ENCODE measurements around the gene KRTAP5-6. TPM values are rescaled to one million over a fixed set of nuclear protein-coding genes. Genes with fewer than 3 reads are reported as not detected.

The KRTAP5-6 gene
- total and polyA plus RNA-seq, 4 experiments from 2014 or later = not detected

DNA sequence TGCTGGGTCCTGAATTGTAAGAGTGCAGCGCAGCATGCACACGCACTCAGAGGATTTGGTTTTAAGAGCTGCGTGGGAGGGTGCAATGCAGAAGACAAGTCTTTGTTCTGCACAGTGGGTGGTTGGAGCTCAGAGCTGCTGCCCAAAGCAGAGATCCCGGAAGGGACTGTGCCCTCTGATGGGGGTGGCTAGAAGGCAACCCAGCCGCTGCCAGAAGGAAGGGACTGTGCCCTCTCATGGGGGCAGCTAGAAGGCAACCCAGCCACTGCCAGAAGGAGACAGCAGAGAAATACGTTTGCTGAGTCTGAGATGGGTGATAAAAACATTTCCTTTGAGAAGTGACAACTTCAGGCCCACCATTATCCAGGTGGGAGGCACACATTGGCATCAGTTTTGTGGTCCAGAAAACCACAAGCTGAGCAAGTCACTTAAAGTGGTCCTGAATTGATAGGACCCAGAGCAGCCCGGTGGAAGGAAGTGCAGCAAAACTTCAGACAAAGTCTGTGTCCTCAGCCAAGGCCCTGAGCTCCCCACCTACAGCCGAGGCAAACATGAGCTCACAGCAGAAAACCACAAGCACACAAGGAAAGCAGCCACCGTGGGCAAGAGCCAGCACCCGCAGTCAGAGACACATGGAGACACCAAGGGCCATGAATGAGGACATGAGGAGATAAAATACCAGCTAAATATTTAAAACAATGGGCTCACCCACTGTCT is 4.3 kb downstream of the KRTAP5-6 start:
- H3K36me3 Mint-ChIP-seq = peaks cover 0 to 4% of the 10 kb centered on the region in 2 donors
- peaks cover 0 to 14% (median 10%) of the 10 kb centered on the region in 4 donors for H3K4me1 Mint-ChIP-seq
- no peaks in the 10 kb centered on the region for H3K36me3 ChIP-seq (ENCODE audit: insufficient read depth, low read length)
- ChIA-PET POLR2A (ENCODE audit: partially characterized antibody) (no interaction called here), CTCF (ENCODE audit: partially characterized antibody) (interaction anchor here (1.1 to 5.2 kb wide), 5 partner anchors 9 to 299 kb away, joined by 3 to 32 read pairs (median 6); partner anchors contain the start of gene SYT8)
- H3K9me3 Mint-ChIP-seq = peaks cover 3 to 11% (median 10%) of the 10 kb centered on the region in 8 donors
- H3K4me1 ChIP-seq (ENCODE audit: insufficient read depth, low read length) = no peaks in the 10 kb centered on the region
- DNase-seq = no peak
- peaks cover 2 to 18% of the 10 kb centered on the region in 2 donors for H3K27me3 Mint-ChIP-seq
- H3K27me3 ChIP-seq (ENCODE audit: insufficient read depth, low read length) = no peaks in the 10 kb centered on the region
- H3K4me3 ChIP-seq (ENCODE audit: low read length in 2 of 2) = no peak overlapping the region
- no peak overlapping the region for H3K27ac ChIP-seq (ENCODE audit: low read depth, low read length)
- H3K9me3 ChIP-seq (ENCODE audit: control insufficient read depth in 1 of 2, low read length in 2 of 2) = no peaks in the 10 kb centered on the region
- H3K4me3 Mint-ChIP-seq = peak overlapping the region in 1 of 8 donors; percentile 31
- H3K27ac Mint-ChIP-seq = peak overlapping the region in 3 of 7 donors; percentile 7 to 69 (median 16)
- intact Hi-C loops (cut with micrococcal nuclease) = no loop called here

DNA sequence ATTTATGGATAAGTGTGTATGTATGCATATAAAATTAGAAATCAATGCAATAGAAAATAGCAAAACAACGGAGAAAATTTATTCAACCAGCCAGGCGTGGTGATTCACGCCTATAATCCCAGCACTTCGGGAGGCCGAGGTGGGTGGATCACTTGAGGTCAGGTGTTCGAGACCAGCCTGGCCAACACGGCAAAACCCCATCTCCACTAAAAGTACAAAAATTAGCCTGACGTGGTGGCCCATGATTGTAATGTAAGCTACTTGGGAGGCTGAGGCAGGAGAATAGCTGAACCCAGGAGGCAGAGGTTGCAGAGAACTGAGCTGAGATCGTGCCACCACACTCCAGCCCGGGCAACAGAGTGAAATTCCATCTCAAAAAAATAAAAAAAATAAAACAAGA is 5.5 kb downstream of the KRTAP5-6 start:
- Mint-ChIP-seq H3K4me1 (peaks cover 0 to 14% (median 10%) of the 10 kb centered on the region in 4 donors), H3K36me3 (peaks cover 0 to 4% of the 10 kb centered on the region in 2 donors), H3K9me3 (peaks cover 3 to 11% (median 10%) of the 10 kb centered on the region in 8 donors), H3K27ac (no peak overlapping the region), H3K27me3 (peaks cover 0 to 18% of the 10 kb centered on the region in 2 donors), H3K4me3 (no peak overlapping the region)
- ChIA-PET POLR2A (ENCODE audit: partially characterized antibody) (no interaction called here), CTCF (ENCODE audit: partially characterized antibody) (interaction anchor here (2.3 to 5.2 kb wide), 3 partner anchors 11 to 298 kb away, joined by 6 to 32 read pairs (median 12); partner anchors contain the start of gene SYT8)
- Histone ChIP-seq H3K9me3 (ENCODE audit: control insufficient read depth in 1 of 2, low read length in 2 of 2) (no peaks in the 10 kb centered on the region), H3K36me3 (ENCODE audit: insufficient read depth, low read length) (no peaks in the 10 kb centered on the region), H3K4me3 (ENCODE audit: low read length in 2 of 2) (no peak overlapping the region), H3K27me3 (ENCODE audit: insufficient read depth, low read length) (no peaks in the 10 kb centered on the region), H3K4me1 (ENCODE audit: insufficient read depth, low read length) (no peaks in the 10 kb centered on the region), H3K27ac (ENCODE audit: low read depth, low read length) (no peak overlapping the region)
- DNase-seq = no peak
- intact Hi-C loops (cut with micrococcal nuclease) = no loop called here

DNA sequence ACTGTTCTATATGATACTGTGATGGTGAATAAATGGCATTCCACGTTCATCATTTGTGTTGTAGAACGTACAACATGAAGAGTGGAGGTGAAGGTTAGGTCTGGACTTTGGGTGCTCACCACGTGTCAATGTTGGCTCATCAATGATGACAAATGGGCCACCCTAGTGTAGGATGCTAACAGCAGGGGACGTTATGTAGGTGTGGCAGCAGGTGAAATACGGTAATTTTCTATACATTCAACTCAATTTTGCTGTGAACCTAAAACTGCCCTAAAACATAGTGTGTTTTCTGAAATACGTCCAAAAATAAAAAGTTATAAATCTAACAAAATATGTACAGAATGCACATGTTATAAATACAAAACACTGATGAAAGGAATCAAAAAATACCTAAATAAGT is 6.2 kb downstream of the KRTAP5-6 start:
- no peaks in the 10 kb centered on the region for H3K27me3 ChIP-seq (ENCODE audit: insufficient read depth, low read length)
- H3K36me3 Mint-ChIP-seq = peaks cover 0 to 4% of the 10 kb centered on the region in 2 donors

DNA sequence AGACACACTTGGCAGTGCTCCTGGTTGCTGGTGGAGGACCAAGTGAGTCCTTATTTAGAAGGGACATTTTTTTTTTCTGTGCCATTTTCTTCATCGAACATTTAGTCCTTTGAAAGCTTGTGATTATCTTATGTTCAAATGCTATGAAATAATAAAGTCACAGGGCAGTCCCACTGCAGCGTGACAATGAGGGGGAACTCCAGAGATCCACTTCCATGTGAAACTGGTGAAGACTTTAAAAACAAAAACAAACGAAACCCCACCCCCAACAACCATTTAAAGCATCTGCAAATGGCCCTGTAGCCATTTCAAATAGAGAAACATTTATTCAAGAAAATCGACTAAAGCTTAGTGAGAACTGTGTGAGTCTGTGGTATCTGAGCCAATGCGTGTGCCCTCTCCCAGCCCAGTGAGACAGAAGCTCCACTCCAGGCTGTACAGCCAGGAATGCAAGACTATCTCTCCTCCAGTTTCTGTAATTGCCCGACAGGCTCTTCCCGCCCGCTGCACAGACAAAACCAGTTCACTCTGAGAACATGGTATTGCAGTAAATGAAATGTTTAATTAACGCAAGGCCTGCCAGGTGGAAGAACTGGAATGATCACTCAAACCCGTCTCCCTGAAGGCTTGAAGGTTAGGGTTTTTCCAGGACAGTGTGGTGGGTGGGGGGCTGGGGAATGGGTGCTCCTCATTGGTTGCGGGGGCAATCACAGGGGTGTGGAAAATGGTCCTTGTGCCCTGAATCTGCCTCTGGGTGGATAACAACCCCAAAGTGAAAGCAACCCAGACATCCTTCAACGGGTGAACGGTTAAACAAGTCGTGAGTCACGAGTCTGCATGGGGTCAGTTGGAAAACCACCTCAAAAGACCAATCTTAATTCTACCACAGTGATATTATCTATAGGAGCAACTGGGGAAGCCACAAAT is 8.4 kb downstream of the KRTAP5-6 start:
- Mint-ChIP-seq H3K4me3 (peak overlapping the region in 3 of 8 donors; percentile 32 to 52 (median 40)), H3K9me3 (peaks cover 0 to 11% (median 10%) of the 10 kb centered on the region in 8 donors), H3K36me3 (peaks cover 0 to 4% of the 10 kb centered on the region in 2 donors), H3K27me3 (peaks cover 4 to 23% of the 10 kb centered on the region in 2 donors), H3K4me1 (peaks cover 0 to 10% (median 10%) of the 10 kb centered on the region in 4 donors), H3K27ac (no peak overlapping the region)
- Histone ChIP-seq H3K4me3 (ENCODE audit: low read length in 2 of 2) (no peak overlapping the region), H3K27ac (ENCODE audit: low read depth, low read length) (no peak overlapping the region), H3K27me3 (ENCODE audit: insufficient read depth, low read length) (no peaks in the 10 kb centered on the region), H3K36me3 (ENCODE audit: insufficient read depth, low read length) (no peaks in the 10 kb centered on the region), H3K4me1 (ENCODE audit: insufficient read depth, low read length) (no peaks in the 10 kb centered on the region), H3K9me3 (ENCODE audit: control insufficient read depth in 1 of 2, low read length in 2 of 2) (no peaks in the 10 kb centered on the region)
- DNase-seq = no peak
- ChIA-PET POLR2A (ENCODE audit: partially characterized antibody) (no interaction called here), CTCF (ENCODE audit: partially characterized antibody) (interaction anchor here (2.1 kb wide), 1 partner anchor 11 kb away, joined by 9 read pairs; no protein-coding TSS in a partner anchor)
- intact Hi-C loops (cut with micrococcal nuclease) = no loop called here

More for the DNA sequence above, 6.2 kb downstream of the KRTAP5-6 start:
- Histone ChIP-seq H3K4me3 (ENCODE audit: low read length in 2 of 2) (no peak overlapping the region), H3K27ac (ENCODE audit: low read depth, low read length) (no peak overlapping the region), H3K36me3 (ENCODE audit: insufficient read depth, low read length) (no peaks in the 10 kb centered on the region), H3K9me3 (ENCODE audit: control insufficient read depth in 1 of 2, low read length in 2 of 2) (no peaks in the 10 kb centered on the region), H3K4me1 (ENCODE audit: insufficient read depth, low read length) (no peaks in the 10 kb centered on the region)
- H3K4me1 Mint-ChIP-seq = peaks cover 0 to 14% (median 10%) of the 10 kb centered on the region in 4 donors
- no peak overlapping the region for H3K27ac Mint-ChIP-seq
- ChIA-PET CTCF (ENCODE audit: partially characterized antibody) (interaction anchor here (2.1 to 5.2 kb wide), 2 partner anchors 9 to 130 kb away, joined by 9 to 32 read pairs; partner anchors contain the start of gene SYT8), POLR2A (ENCODE audit: partially characterized antibody) (no interaction called here)
- H3K27me3 Mint-ChIP-seq = peaks cover 0 to 20% of the 10 kb centered on the region in 2 donors
- no peak overlapping the region for H3K4me3 Mint-ChIP-seq
- peaks cover 3 to 11% (median 10%) of the 10 kb centered on the region in 8 donors for H3K9me3 Mint-ChIP-seq
- DNase-seq = no peak
- intact Hi-C loops (cut with micrococcal nuclease) = no loop called here

DNA sequence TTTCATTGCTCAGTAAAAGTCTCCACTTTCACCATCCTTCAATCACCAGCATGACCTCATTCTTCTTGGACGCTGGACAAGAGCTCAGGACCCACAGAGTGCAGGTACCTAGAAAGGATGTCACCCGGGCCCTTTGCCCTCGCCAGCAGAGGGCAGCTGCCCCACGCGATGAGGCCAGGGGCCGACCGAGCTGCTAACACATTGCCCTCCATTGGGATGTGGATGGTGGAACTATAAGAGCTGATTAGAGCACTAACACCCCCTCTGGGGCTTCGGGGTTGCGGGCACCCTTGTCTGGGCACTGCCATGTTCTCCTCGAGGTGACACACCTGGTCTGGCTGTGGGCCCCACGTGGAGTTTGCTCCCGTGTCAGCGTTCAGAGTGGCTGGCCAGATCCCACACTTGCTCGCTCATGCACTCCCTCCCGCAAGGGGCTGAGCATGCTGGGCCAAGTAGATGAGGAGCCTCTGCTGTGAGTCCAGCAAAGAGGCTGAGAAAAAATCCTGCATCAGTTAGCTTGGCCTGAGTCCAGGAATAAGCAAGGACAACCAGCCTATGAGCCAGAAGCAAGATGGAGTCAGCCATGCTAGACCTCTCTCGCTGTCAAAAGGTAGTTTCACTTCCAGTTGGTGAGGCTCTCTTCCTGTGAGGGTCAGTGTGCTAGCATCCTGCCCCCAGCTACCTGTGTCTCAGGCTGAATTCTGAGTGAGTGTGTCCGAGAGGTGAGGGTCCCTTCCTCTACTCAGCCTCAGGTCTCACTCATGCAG is 9.8 kb downstream of the KRTAP5-6 start:
- Mint-ChIP-seq H3K27ac (peak overlapping the region in 1 of 7 donors; percentile 30), H3K4me3 (peak overlapping the region in 1 of 8 donors; percentile 20), H3K9me3 (peaks cover 0 to 5% (median 1%) of the 10 kb centered on the region in 8 donors), H3K36me3 (no peaks in the 10 kb centered on the region), H3K27me3 (peaks cover 5 to 18% of the 10 kb centered on the region in 2 donors), H3K4me1 (peaks cover 0 to 3% (median under 1%) of the 10 kb centered on the region in 4 donors)
- Histone ChIP-seq H3K9me3 (ENCODE audit: control insufficient read depth in 1 of 2, low read length in 2 of 2) (no peaks in the 10 kb centered on the region), H3K36me3 (ENCODE audit: insufficient read depth, low read length) (no peaks in the 10 kb centered on the region), H3K4me1 (ENCODE audit: insufficient read depth, low read length) (no peaks in the 10 kb centered on the region), H3K4me3 (ENCODE audit: low read length in 2 of 2) (no peak overlapping the region), H3K27me3 (ENCODE audit: insufficient read depth, low read length) (no peaks in the 10 kb centered on the region), H3K27ac (ENCODE audit: low read depth, low read length) (no peak overlapping the region)
- DNase-seq = peak in 2 of 5 donors; percentile 11 to 19
- ChIA-PET CTCF (ENCODE audit: partially characterized antibody) (interaction anchor here (0.6 to 2.4 kb wide), 7 partner anchors 9 to 293 kb away, joined by 3 to 16 read pairs (median 3); no protein-coding TSS in a partner anchor), POLR2A (ENCODE audit: partially characterized antibody) (no interaction called here)
- intact Hi-C loops (cut with micrococcal nuclease) = no loop called here

DNA sequence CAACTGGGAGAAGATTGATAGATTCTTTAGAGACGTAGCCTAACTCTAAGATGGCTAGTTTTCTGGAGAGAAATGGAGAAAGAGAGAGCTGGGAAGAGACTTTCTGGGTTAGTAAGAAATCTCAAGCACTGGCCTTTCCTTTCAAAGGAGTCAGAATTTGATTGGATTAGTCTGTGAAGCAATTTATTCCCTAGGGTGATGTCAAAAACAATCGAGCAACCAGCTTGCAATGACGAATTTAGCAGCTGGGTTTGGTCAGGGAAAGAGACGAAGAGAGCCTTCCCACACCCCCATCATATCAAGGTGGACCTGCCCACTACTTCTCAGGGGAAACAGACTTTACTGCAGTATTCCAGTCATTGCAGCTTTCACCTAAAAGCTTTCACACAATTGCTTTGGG is 10.8 kb downstream of the KRTAP5-6 start:
- intact Hi-C loops (cut with micrococcal nuclease) = no loop called here
- peaks cover 0 to 3% (median under 1%) of the 10 kb centered on the region in 4 donors for H3K4me1 Mint-ChIP-seq
- H3K36me3 ChIP-seq (ENCODE audit: insufficient read depth, low read length) = no peaks in the 10 kb centered on the region
- no peaks in the 10 kb centered on the region for H3K27me3 ChIP-seq (ENCODE audit: insufficient read depth, low read length)
- ChIA-PET POLR2A (ENCODE audit: partially characterized antibody) (no interaction called here), CTCF (ENCODE audit: partially characterized antibody) (interaction anchor here (1.2 to 2.4 kb wide), 4 partner anchors 13 to 292 kb away, joined by 3 to 16 read pairs (median 10); no protein-coding TSS in a partner anchor)
- no peak overlapping the region for H3K4me3 ChIP-seq (ENCODE audit: low read length in 2 of 2)
- H3K27ac ChIP-seq (ENCODE audit: low read depth, low read length) = no peak overlapping the region
- no peaks in the 10 kb centered on the region for H3K4me1 ChIP-seq (ENCODE audit: insufficient read depth, low read length)
- H3K27me3 Mint-ChIP-seq = peaks cover 5 to 15% of the 10 kb centered on the region in 2 donors
- H3K9me3 Mint-ChIP-seq = no peaks in the 10 kb centered on the region
- no peak overlapping the region for H3K4me3 Mint-ChIP-seq
- H3K9me3 ChIP-seq (ENCODE audit: control insufficient read depth in 1 of 2, low read length in 2 of 2) = no peaks in the 10 kb centered on the region
- no peak overlapping the region for H3K27ac Mint-ChIP-seq
- H3K36me3 Mint-ChIP-seq = no peaks in the 10 kb centered on the region
- no peak for DNase-seq
